Neutrophil (primary cell): ENCODE results near the gene MLXIPL.

ENCODE experiments used
- H3K27ac ChIP-seq: fragments of 200-600 bp; sonication (generic); 2 replicates; pipeline ENCODE4 v1.5.1; 2016; ENCODE audit warnings: mild to moderate bottlenecking, moderate library complexity
- H3K27me3 ChIP-seq: fragments of 200-600 bp; sonication (generic); 2 replicates; pipeline ENCODE4 v1.6.0; 2016; ENCODE audit warnings: mild to moderate bottlenecking
- H3K36me3 ChIP-seq: fragments of 200-600 bp; sonication (generic); 2 replicates; pipeline ENCODE4 v1.5.1; 2017
- H3K4me1 ChIP-seq, 2 experiments: fragments of 200-600 bp in 1 of 2; sonication (generic) in 1 of 2; 1 replicate in 1 of 2; 2 replicates in 1 of 2; pipeline versions ENCODE4 v1.5.1 to v1.6.1; 2013 to 2016; ENCODE audit warnings: low read depth in 1 of 2, low read length in 1 of 2, mild to moderate bottlenecking in 1 of 2, moderate library complexity in 1 of 2; ENCODE audit not compliant: control insufficient read depth in 1 of 2, insufficient read depth in 1 of 2
- H3K4me3 ChIP-seq, 2 experiments: fragments of 200-600 bp in 1 of 2; sonication (generic) in 1 of 2; 1 replicate in 1 of 2; 2 replicates in 1 of 2; pipeline ENCODE4 v1.5.1; 2013 to 2016; ENCODE audit warnings: low read depth in 1 of 2, low read length in 1 of 2, mild to moderate bottlenecking in 1 of 2, moderate library complexity in 1 of 2
- H3K9me3 ChIP-seq: fragments of 200-600 bp; sonication (generic); 2 replicates; pipeline ENCODE4 v1.5.1; 2016
- TF ChIP-seq, protein P1 (sequence below): fragments of 200-600 bp; sonication (generic); IDR thresholded peaks from 2 replicates; pipeline ENCODE4 v1.5.1; 2016; ENCODE audit warnings: antibody characterized with exemption

The MLXIPL gene

GRCh38 chr7:73652541-73652949 is 28.2 kb upstream of the MLXIPL start:
- H3K4me3 ChIP-seq: no peak overlapping the region
- H3K36me3 ChIP-seq: no peaks in the 10 kb centered on the region
- no peaks in the 10 kb centered on the region for H3K4me1 ChIP-seq
- TF ChIP-seq, protein P1, sequence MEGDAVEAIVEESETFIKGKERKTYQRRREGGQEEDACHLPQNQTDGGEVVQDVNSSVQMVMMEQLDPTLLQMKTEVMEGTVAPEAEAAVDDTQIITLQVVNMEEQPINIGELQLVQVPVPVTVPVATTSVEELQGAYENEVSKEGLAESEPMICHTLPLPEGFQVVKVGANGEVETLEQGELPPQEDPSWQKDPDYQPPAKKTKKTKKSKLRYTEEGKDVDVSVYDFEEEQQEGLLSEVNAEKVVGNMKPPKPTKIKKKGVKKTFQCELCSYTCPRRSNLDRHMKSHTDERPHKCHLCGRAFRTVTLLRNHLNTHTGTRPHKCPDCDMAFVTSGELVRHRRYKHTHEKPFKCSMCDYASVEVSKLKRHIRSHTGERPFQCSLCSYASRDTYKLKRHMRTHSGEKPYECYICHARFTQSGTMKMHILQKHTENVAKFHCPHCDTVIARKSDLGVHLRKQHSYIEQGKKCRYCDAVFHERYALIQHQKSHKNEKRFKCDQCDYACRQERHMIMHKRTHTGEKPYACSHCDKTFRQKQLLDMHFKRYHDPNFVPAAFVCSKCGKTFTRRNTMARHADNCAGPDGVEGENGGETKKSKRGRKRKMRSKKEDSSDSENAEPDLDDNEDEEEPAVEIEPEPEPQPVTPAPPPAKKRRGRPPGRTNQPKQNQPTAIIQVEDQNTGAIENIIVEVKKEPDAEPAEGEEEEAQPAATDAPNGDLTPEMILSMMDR: no peak
- no peaks in the 10 kb centered on the region for H3K9me3 ChIP-seq
- H3K27ac ChIP-seq: no peak overlapping the region
- peaks cover 61% of the 10 kb centered on the region for H3K27me3 ChIP-seq

DNA sequence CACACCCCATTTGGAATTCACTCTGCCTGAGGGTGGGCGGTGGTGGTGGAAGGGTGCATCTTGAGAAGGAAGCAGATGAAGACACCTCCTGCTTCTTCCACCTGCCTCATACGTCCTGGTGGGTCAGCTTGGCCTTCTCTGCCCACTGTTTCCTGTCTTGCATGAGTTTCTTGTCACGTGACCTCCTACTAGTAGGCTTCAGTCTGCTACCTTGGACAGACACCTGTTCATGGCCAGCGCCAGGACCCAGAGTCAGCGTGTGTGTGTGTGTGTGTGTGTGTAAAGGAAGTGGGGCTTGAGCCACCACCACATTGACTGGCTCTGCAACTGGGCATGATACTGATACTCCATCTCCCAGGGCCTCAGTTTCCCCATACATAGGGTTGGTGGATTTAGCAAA is 26.2 kb upstream of the MLXIPL start:
- Histone ChIP-seq H3K9me3 (no peaks in the 10 kb centered on the region), H3K27me3 (peaks cover 81% of the 10 kb centered on the region), H3K36me3 (no peaks in the 10 kb centered on the region), H3K4me3 (no peak overlapping the region), H3K27ac (no peak overlapping the region), H3K4me1 (no peaks in the 10 kb centered on the region)
- TF ChIP-seq, protein P1: no peak

GRCh38 chr7:73649576-73649975 is 25.3 kb upstream of the MLXIPL start:
- no peaks in the 10 kb centered on the region for H3K4me1 ChIP-seq
- no peaks in the 10 kb centered on the region for H3K36me3 ChIP-seq
- TF ChIP-seq, protein P1: no peak
- H3K9me3 ChIP-seq: no peaks in the 10 kb centered on the region
- no peak overlapping the region for H3K4me3 ChIP-seq
- H3K27ac ChIP-seq: no peak overlapping the region
- peaks cover 91% of the 10 kb centered on the region for H3K27me3 ChIP-seq

GRCh38 chr7:73648593-73649332 is 24.4 kb upstream of the MLXIPL start:
- TF ChIP-seq, protein P1: no peak
- Histone ChIP-seq H3K4me1 (no peaks in the 10 kb centered on the region), H3K4me3 (no peak overlapping the region), H3K27me3 (peaks cover 98% of the 10 kb centered on the region), H3K36me3 (no peaks in the 10 kb centered on the region), H3K9me3 (no peaks in the 10 kb centered on the region), H3K27ac (no peak overlapping the region)

- Histone ChIP-seq H3K9me3 (no peaks in the 10 kb centered on the region), H3K27ac (no peak overlapping the region), H3K36me3 (no peaks in the 10 kb centered on the region), H3K4me1 (no peaks in the 10 kb centered on the region), H3K4me3 (no peak overlapping the region), H3K27me3 (peaks cover 95% of the 10 kb centered on the region)
- TF ChIP-seq, protein P1: no peak
Measured at GRCh38 chr7:73647725-73648592, 23.6 kb upstream of the MLXIPL start.
